ENCODE measurements around the gene MAGOH. TPM values are rescaled to one million over a fixed set of nuclear protein-coding genes. Genes with fewer than 3 reads are reported as not detected.

The MAGOH gene
- total and polyA plus RNA-seq, 10 of the 15 experiments (the other 5 are each of a cell fraction or from before 2014, with no cell fraction given) = 62.6 to 261 (median 89.8) TPM

DNA sequence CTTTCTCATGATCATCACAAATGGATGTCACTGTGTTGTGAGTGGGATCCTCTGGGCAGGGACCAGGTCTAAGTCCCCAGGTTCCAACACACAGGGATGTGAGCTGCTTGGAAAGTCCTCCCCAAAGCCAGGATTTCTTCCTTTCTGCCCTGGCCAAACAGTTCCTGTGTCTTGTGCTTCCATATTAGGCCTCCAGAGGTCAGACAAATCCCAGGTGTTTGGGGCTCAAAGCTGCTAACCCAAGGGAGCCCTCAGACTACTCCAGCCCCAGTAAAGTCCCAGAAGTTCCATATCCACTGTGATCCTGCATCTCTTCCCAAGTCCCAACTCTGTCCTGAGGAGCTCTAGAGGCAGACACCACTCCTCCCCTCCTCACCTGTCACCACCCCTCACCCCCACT lies 27.7 kb upstream of the MAGOH start (continued):
- TF ChIP-seq, protein P1, sequence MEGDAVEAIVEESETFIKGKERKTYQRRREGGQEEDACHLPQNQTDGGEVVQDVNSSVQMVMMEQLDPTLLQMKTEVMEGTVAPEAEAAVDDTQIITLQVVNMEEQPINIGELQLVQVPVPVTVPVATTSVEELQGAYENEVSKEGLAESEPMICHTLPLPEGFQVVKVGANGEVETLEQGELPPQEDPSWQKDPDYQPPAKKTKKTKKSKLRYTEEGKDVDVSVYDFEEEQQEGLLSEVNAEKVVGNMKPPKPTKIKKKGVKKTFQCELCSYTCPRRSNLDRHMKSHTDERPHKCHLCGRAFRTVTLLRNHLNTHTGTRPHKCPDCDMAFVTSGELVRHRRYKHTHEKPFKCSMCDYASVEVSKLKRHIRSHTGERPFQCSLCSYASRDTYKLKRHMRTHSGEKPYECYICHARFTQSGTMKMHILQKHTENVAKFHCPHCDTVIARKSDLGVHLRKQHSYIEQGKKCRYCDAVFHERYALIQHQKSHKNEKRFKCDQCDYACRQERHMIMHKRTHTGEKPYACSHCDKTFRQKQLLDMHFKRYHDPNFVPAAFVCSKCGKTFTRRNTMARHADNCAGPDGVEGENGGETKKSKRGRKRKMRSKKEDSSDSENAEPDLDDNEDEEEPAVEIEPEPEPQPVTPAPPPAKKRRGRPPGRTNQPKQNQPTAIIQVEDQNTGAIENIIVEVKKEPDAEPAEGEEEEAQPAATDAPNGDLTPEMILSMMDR (IDR thresholded peaks at IDR 0.05 in 2 of 3, conservative IDR thresholded peaks at IDR 0.05 in 1 of 3; ENCODE audit: control insufficient read depth in 2 of 3, extremely low read depth in 1 of 3, insufficient read depth in 1 of 3, low read depth in 3 of 3, low read length in 3 of 3) = peak; percentile 22 to 25 (median 23); a peak in 4 of 6 replicates
- TF ChIP-seq POLR2AphosphoS2 (IDR thresholded peaks at IDR 0.05; ENCODE audit: low read depth, low read length) (no peak), MXI1 (IDR thresholded peaks at IDR 0.05; ENCODE audit: low read depth, low read length) (no peak), YY1 (IDR thresholded peaks at IDR 0.05; ENCODE audit: low read depth, low read length) (no peak), HCFC1 (IDR thresholded peaks at IDR 0.05; ENCODE audit: low read length) (no peak), ZNF622 (IDR thresholded peaks at IDR 0.05) (no peak), ZNF384 (IDR thresholded peaks at IDR 0.05; ENCODE audit: borderline replicate concordance, low read depth, low read length) (no peak), SMC3 (IDR thresholded peaks at IDR 0.05; ENCODE audit: borderline replicate concordance, low read length) (peak; percentile 8; the same call in 1 of the 2 replicates), ATF7 (IDR thresholded peaks at IDR 0.05; ENCODE audit: low read depth) (no peak)
- TF ChIP-seq, protein P2, sequence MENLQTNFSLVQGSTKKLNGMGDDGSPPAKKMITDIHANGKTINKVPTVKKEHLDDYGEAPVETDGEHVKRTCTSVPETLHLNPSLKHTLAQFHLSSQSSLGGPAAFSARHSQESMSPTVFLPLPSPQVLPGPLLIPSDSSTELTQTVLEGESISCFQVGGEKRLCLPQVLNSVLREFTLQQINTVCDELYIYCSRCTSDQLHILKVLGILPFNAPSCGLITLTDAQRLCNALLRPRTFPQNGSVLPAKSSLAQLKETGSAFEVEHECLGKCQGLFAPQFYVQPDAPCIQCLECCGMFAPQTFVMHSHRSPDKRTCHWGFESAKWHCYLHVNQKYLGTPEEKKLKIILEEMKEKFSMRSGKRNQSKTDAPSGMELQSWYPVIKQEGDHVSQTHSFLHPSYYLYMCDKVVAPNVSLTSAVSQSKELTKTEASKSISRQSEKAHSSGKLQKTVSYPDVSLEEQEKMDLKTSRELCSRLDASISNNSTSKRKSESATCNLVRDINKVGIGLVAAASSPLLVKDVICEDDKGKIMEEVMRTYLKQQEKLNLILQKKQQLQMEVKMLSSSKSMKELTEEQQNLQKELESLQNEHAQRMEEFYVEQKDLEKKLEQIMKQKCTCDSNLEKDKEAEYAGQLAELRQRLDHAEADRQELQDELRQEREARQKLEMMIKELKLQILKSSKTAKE (IDR thresholded peaks at IDR 0.05; ENCODE audit: low read depth, poor library complexity, severe bottlenecking) = no peak
- TF ChIP-seq, protein P3, sequence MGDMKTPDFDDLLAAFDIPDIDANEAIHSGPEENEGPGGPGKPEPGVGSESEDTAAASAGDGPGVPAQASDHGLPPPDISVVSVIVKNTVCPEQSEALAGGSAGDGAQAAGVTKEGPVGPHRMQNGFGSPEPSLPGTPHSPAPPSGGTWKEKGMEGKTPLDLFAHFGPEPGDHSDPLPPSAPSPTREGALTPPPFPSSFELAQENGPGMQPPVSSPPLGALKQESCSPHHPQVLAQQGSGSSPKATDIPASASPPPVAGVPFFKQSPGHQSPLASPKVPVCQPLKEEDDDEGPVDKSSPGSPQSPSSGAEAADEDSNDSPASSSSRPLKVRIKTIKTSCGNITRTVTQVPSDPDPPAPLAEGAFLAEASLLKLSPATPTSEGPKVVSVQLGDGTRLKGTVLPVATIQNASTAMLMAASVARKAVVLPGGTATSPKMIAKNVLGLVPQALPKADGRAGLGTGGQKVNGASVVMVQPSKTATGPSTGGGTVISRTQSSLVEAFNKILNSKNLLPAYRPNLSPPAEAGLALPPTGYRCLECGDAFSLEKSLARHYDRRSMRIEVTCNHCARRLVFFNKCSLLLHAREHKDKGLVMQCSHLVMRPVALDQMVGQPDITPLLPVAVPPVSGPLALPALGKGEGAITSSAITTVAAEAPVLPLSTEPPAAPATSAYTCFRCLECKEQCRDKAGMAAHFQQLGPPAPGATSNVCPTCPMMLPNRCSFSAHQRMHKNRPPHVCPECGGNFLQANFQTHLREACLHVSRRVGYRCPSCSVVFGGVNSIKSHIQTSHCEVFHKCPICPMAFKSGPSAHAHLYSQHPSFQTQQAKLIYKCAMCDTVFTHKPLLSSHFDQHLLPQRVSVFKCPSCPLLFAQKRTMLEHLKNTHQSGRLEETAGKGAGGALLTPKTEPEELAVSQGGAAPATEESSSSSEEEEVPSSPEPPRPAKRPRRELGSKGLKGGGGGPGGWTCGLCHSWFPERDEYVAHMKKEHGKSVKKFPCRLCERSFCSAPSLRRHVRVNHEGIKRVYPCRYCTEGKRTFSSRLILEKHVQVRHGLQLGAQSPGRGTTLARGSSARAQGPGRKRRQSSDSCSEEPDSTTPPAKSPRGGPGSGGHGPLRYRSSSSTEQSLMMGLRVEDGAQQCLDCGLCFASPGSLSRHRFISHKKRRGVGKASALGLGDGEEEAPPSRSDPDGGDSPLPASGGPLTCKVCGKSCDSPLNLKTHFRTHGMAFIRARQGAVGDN (IDR thresholded peaks at IDR 0.05) = no peak

Data from GM12878 (cell line).